ENCODE measurements around the gene HSPA12B.

DNA sequence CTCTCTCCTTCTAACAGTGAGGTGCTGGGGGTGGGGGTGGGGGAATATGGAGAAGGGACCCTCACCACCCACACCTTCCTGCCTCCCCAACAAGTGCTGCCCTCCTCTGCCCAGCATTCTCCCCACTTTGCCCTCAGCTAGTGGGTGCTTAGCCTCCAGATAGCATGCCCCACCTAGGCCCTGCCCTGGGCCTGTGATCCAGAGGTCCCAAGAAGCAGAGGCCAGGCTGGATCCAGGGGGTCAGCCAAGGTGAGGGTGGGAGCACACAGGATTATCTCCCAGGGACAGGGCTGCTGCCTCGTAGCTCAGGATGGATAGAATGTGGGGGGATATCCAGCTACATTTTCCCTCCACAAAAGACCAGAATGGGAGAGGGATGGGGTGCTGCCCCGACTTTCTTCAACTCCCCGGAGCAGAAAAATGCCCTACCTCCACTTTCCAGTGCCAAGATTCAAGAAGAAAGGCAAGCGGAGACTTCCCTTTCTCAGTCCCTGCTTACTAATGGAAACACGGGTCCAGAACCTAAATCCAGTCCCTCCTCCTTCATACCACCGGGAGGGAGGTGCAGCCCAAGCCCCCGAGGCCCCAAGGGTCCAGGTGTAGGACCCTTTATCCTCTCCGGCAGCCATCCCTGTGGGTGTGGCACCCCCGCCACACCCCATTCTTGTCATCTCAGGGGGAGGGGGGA, 34.1 kb downstream of the HSPA12B start:
- TF ChIP-seq, protein P1, sequence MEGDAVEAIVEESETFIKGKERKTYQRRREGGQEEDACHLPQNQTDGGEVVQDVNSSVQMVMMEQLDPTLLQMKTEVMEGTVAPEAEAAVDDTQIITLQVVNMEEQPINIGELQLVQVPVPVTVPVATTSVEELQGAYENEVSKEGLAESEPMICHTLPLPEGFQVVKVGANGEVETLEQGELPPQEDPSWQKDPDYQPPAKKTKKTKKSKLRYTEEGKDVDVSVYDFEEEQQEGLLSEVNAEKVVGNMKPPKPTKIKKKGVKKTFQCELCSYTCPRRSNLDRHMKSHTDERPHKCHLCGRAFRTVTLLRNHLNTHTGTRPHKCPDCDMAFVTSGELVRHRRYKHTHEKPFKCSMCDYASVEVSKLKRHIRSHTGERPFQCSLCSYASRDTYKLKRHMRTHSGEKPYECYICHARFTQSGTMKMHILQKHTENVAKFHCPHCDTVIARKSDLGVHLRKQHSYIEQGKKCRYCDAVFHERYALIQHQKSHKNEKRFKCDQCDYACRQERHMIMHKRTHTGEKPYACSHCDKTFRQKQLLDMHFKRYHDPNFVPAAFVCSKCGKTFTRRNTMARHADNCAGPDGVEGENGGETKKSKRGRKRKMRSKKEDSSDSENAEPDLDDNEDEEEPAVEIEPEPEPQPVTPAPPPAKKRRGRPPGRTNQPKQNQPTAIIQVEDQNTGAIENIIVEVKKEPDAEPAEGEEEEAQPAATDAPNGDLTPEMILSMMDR (IDR thresholded peaks at IDR 0.05): no peak
- no peak for TF ChIP-seq POLR2A (IDR thresholded peaks at IDR 0.05)

Data from heart left ventricle (tissue), 13 donors.